Spinal cord (tissue), 10 donors: ENCODE measurements around the gene DTNB. TPM values are rescaled to one million over a fixed set of nuclear protein-coding genes. Genes with fewer than 3 reads are reported as not detected.
A peak's percentile ranks its signal among the peaks of the same experiment; 100 is the strongest.
"Not testable (repeated sequence)": the region's sequence is repeated elsewhere in the genome, so short reads cannot be mapped to it uniquely, and the experiment has no call there.

ENCODE experiments used
- DNase-seq, 6 donors: peaks; one replicate each; pipeline versions ENCODE4 v3.0.0 to v3.0.0-alpha.2; 2013 to 2015; ENCODE audit warnings: low spot score in 6 of 6, low read depth in 4 of 6
- H3K27ac ChIP-seq: one replicate; pipeline ENCODE4 v1.5.1; 2013; ENCODE audit warnings: low read depth, low read length, control low read depth
- H3K27me3 ChIP-seq: one replicate; pipeline ENCODE4 v1.6.1; 2013; ENCODE audit warnings: low read length; ENCODE audit not compliant: control insufficient read depth, insufficient read depth
- H3K36me3 ChIP-seq: one replicate; pipeline ENCODE4 v1.6.1; 2013; ENCODE audit warnings: low read length; ENCODE audit not compliant: control insufficient read depth, insufficient read depth
- H3K4me1 ChIP-seq: one replicate; pipeline ENCODE4 v1.6.1; 2013; ENCODE audit warnings: low read length; ENCODE audit not compliant: control insufficient read depth, insufficient read depth
- H3K4me3 ChIP-seq: one replicate; pipeline ENCODE4 v1.5.1; 2013; ENCODE audit warnings: low read depth, low read length, control low read depth
- H3K9me3 ChIP-seq: one replicate; pipeline ENCODE4 v1.6.1; 2013; ENCODE audit warnings: low read length; ENCODE audit not compliant: control insufficient read depth, insufficient read depth
- WGBS: methylation state at CpG from one replicate; pipeline ENCODE4 v1.1.5; 2013; ENCODE audit warnings: missing lambda C conversion rate; ENCODE audit not compliant: insufficient coverage; 5-methylcytosine and 5-hydroxymethylcytosine counted together
- polyA plus RNA-seq, 2 donors: library from polyadenylated mRNA; unstranded; fragments of 120-200 nt; gene quantifications; one replicate each; pipeline ENCODE4 v1.2.1, GENCODE V29; 2013; ENCODE audit not compliant: insufficient read length in 2 of 2
- total RNA-seq, 2 donors: library from RNA; depleted of rRNA in 1 of 2; stranded (reverse); fragments of 120-200 nt in 1 of 2; fragments of >200 nt in 1 of 2; gene quantifications; one replicate each; pipeline versions ENCODE4 v1.2.3 to v1.2.4, GENCODE V29; 2013 to 2014
- donor health status: healthy.

The DTNB gene
- total and polyA plus RNA-seq, 4 donors = 21.1 to 50.8 (median 34.5) TPM

GRCh38 chr2:25705575-25705974 lies 32.2 kb upstream of the DTNB start:
- not testable (repeated sequence) for H3K4me1 ChIP-seq, H3K36me3 ChIP-seq, H3K27ac ChIP-seq, DNase-seq, H3K9me3 ChIP-seq, H3K4me3 ChIP-seq, H3K27me3 ChIP-seq
- 95% methylated on average over 18 of the region's 33 CpGs for WGBS

- 90% methylated on average over 8 of the region's 9 CpGs for WGBS
- no peaks in the 10 kb centered on the region for H3K36me3 ChIP-seq
- no peak for DNase-seq
These were observed 28.4 kb upstream of the DTNB start for GRCh38 chr2:25701801-25702200.

GRCh38 chr2:25700221-25700660 lies 26.9 kb upstream of the DTNB start:
- Histone ChIP-seq H3K4me3 (no peak overlapping the region), H3K9me3 (no peaks in the 10 kb centered on the region), H3K4me1 (peaks cover 13% of the 10 kb centered on the region), H3K36me3 (no peaks in the 10 kb centered on the region), H3K27me3 (no peaks in the 10 kb centered on the region), H3K27ac (no peak overlapping the region)
- DNase-seq = peak in 2 of 6 donors; percentile 35 to 71
- no CpG with 5 or more reads among the region's 6 CpGs for WGBS

More at GRCh38 chr2:25701801-25702200, 28.4 kb upstream of the DTNB start:
- no peaks in the 10 kb centered on the region for H3K9me3 ChIP-seq
- no peak overlapping the region for H3K27ac ChIP-seq
- H3K27me3 ChIP-seq = no peaks in the 10 kb centered on the region
- no peak overlapping the region for H3K4me3 ChIP-seq
- H3K4me1 ChIP-seq = peaks cover 13% of the 10 kb centered on the region

- Histone ChIP-seq H3K4me3 (no peak overlapping the region), H3K27ac (no peak overlapping the region), H3K36me3 (no peaks in the 10 kb centered on the region), H3K9me3 (no peaks in the 10 kb centered on the region), H3K27me3 (no peaks in the 10 kb centered on the region), H3K4me1 (peaks cover 13% of the 10 kb centered on the region)
- peak in 1 of 6 donors; percentile 44 for DNase-seq
- WGBS = 53% methylated on average over 7 of the region's 7 CpGs
These were observed 25.8 kb upstream of the DTNB start for GRCh38 chr2:25699216-25699615.

GRCh38 chr2:25698752-25699151 lies 25.4 kb upstream of the DTNB start:
- Histone ChIP-seq H3K36me3 (no peaks in the 10 kb centered on the region), H3K4me3 (no peak overlapping the region), H3K4me1 (peaks cover 13% of the 10 kb centered on the region), H3K27me3 (no peaks in the 10 kb centered on the region), H3K9me3 (no peaks in the 10 kb centered on the region), H3K27ac (no peak overlapping the region)
- DNase-seq = no peak

GRCh38 chr2:25697559-25698341 lies 24.4 kb upstream of the DTNB start:
- no peaks in the 10 kb centered on the region for H3K36me3 ChIP-seq
- WGBS = 22% methylated on average over 15 of the region's 17 CpGs
- no peaks in the 10 kb centered on the region for H3K9me3 ChIP-seq
- H3K27me3 ChIP-seq = no peaks in the 10 kb centered on the region
- peaks cover 13% of the 10 kb centered on the region for H3K4me1 ChIP-seq
- no peak overlapping the region for H3K27ac ChIP-seq
- no peak overlapping the region for H3K4me3 ChIP-seq
- DNase-seq = peak in 1 of 6 donors; percentile 28

GRCh38 chr2:25692737-25693445 lies 19.5 kb upstream of the DTNB start:
- no peak for DNase-seq
- WGBS = 82% methylated on average over 2 of the region's 6 CpGs

GRCh38 chr2:25692143-25692542 lies 18.8 kb upstream of the DTNB start:
- Histone ChIP-seq H3K27ac (no peak overlapping the region), H3K36me3 (no peaks in the 10 kb centered on the region), H3K4me3 (no peak overlapping the region), H3K9me3 (no peaks in the 10 kb centered on the region), H3K4me1 (peaks cover 1% of the 10 kb centered on the region), H3K27me3 (no peaks in the 10 kb centered on the region)
- WGBS = no CpG with 5 or more reads among the region's 4 CpGs
- peak in 1 of 6 donors; percentile 40 for DNase-seq

More at GRCh38 chr2:25692737-25693445, 19.5 kb upstream of the DTNB start:
- H3K4me3 ChIP-seq = no peak overlapping the region
- H3K9me3 ChIP-seq = no peaks in the 10 kb centered on the region
- H3K4me1 ChIP-seq = peaks cover 7% of the 10 kb centered on the region
- H3K27me3 ChIP-seq = no peaks in the 10 kb centered on the region
- no peak overlapping the region for H3K27ac ChIP-seq
- H3K36me3 ChIP-seq = no peaks in the 10 kb centered on the region

- H3K27ac ChIP-seq = no peak overlapping the region
- no peaks in the 10 kb centered on the region for H3K9me3 ChIP-seq
- H3K27me3 ChIP-seq = no peaks in the 10 kb centered on the region
- H3K4me3 ChIP-seq = no peak overlapping the region
- DNase-seq = no peak
- no peaks in the 10 kb centered on the region for H3K4me1 ChIP-seq
- WGBS = no CpG with 5 or more reads among the region's 1 CpG
- no peaks in the 10 kb centered on the region for H3K36me3 ChIP-seq
These were observed 16.7 kb upstream of the DTNB start for GRCh38 chr2:25690058-25690457.

- Histone ChIP-seq H3K36me3 (no peaks in the 10 kb centered on the region), H3K4me1 (no peaks in the 10 kb centered on the region), H3K27ac (no peak overlapping the region), H3K4me3 (no peak overlapping the region), H3K9me3 (no peaks in the 10 kb centered on the region), H3K27me3 (no peaks in the 10 kb centered on the region)
- 92% methylated on average over 5 of the region's 6 CpGs for WGBS
- DNase-seq = no peak
These were observed 14.9 kb upstream of the DTNB start for GRCh38 chr2:25688236-25688635.
